OCI-LY1 (cell line): ENCODE results near the gene KRT34.

Source experiments
- H2AFZ ChIP-seq: fragments of 200-600 bp; sonication (generic), shearing (Covaris generic); 2 replicates; pipeline ENCODE4 v1.6.0; 2014; ENCODE audit warnings: antibody characterized with exemption, mild to moderate bottlenecking, low read length
- H3F3A ChIP-seq: fragments of 200-600 bp; sonication (generic), shearing (Covaris generic); 2 replicates; pipeline ENCODE4 v1.6.0; 2014; ENCODE audit warnings: mild to moderate bottlenecking, antibody characterized with exemption, low read length, moderate library complexity; ENCODE audit not compliant: insufficient read depth
- H3K27ac ChIP-seq: fragments of 200-600 bp; sonication (generic); 2 replicates; pipeline ENCODE4 v1.5.1; 2014; ENCODE audit warnings: low read length, mixed run types, mild to moderate bottlenecking, low read depth; ENCODE audit not compliant: poor library complexity, severe bottlenecking
- H3K27me3 ChIP-seq: fragments of 200-600 bp; sonication (generic); 2 replicates; pipeline ENCODE4 v1.6.0; 2014; ENCODE audit warnings: antibody characterized with exemption, mild to moderate bottlenecking, low read length, moderate library complexity; ENCODE audit not compliant: insufficient read depth
- H3K36me3 ChIP-seq: fragments of 200-600 bp; sonication (generic); 2 replicates; pipeline ENCODE4 v1.6.1; 2014; ENCODE audit warnings: mild to moderate bottlenecking, antibody characterized with exemption, low read length, moderate library complexity, mixed read lengths; ENCODE audit not compliant: insufficient read depth
- H3K4me1 ChIP-seq: fragments of 200-600 bp; sonication (generic); 2 replicates; pipeline ENCODE4 v1.5.1; 2014; ENCODE audit warnings: mild to moderate bottlenecking, low read length, moderate library complexity; ENCODE audit not compliant: insufficient read depth, severe bottlenecking
- H3K4me2 ChIP-seq: fragments of 200-600 bp; sonication (generic), shearing (Covaris generic); 2 replicates; pipeline ENCODE4 v1.6.1; 2014; ENCODE audit warnings: low read length
- H3K4me3 ChIP-seq: fragments of 200-600 bp; sonication (generic); 2 replicates; pipeline ENCODE4 v1.5.1; 2014; ENCODE audit warnings: low read length, low read depth, mild to moderate bottlenecking, mixed read lengths; ENCODE audit not compliant: poor library complexity, severe bottlenecking
- H3K79me2 ChIP-seq: fragments of 200-600 bp; shearing (Covaris generic); 2 replicates; pipeline ENCODE4 v1.6.1; 2016; ENCODE audit warnings: mixed run types, low read length, mixed read lengths; ENCODE audit not compliant: insufficient read depth
- H3K9ac ChIP-seq: fragments of 200-600 bp; sonication (generic), shearing (Covaris generic); 2 replicates; pipeline ENCODE4 v1.6.1; 2014; ENCODE audit warnings: mild to moderate bottlenecking, low read length, mixed read lengths
- H3K9me2 ChIP-seq: fragments of 200-600 bp; sonication (generic), shearing (Covaris generic); 2 replicates; pipeline ENCODE4 v1.6.1; 2014; ENCODE audit warnings: low read depth, mild to moderate bottlenecking, low read length, mixed read lengths
- H3K9me3 ChIP-seq: fragments of 200-600 bp; shearing (Covaris generic); 2 replicates; pipeline ENCODE4 v1.6.1; 2014; ENCODE audit warnings: low read length, mixed read lengths
- H4K20me1 ChIP-seq: fragments of 200-600 bp; sonication (generic), shearing (Covaris generic); 2 replicates; pipeline ENCODE4 v1.6.0; 2016; ENCODE audit warnings: mild to moderate bottlenecking, low read length; ENCODE audit not compliant: insufficient read depth
- CTCF ChIP-seq: fragments of 200-600 bp; sonication (generic), shearing (Covaris generic); IDR thresholded peaks from 2 replicates; pipeline ENCODE4 v1.5.1; 2017; ENCODE audit warnings: mild to moderate bottlenecking, antibody characterized with exemption, low read length, moderate library complexity, mixed read lengths
- EZH2 ChIP-seq: fragments of 200-600 bp; sonication (generic), shearing (Covaris generic); IDR thresholded peaks from 2 replicates; pipeline ENCODE4 v1.8.0; 2017; ENCODE audit warnings: borderline replicate concordance, mixed run types, mild to moderate bottlenecking, antibody characterized with exemption, low read length, moderate library complexity, mixed read lengths

KRT34 gene

DNA sequence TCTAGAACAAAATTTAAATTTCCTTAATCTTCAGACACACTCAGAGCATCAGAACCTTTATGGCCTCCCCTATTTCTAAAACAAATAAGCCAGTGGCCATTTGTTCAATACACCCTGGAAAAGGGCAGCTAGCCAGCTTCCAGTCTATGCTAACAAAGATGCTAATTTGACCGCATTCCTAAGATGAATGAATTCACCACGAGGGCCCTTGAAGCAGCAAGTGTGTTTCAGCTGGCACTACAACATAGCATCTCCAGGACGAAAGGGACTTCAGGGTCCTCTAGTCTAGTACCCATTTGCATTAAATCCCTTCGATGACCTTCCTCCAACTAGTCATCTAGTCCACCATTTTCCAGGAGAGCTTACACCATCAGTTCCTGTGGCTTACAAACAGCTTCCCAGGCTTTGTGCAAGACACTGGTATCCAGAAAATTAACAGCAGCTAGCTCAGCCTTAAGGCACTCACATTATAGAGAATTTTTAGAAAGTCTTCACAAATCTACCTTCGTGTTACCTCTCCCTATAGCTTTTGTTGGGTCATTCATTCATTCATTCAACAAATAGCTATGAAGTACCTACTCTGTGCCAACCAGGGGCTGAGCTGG, 31.3 kb upstream of the KRT34 start:
- TF ChIP-seq EZH2 (no peak), CTCF (no peak)
- no peaks in the 10 kb centered on the region for H3K9me2 ChIP-seq
- no peaks in the 10 kb centered on the region for H3K27me3 ChIP-seq
- H4K20me1 ChIP-seq, result no peaks in the 10 kb centered on the region
- H3K4me3 ChIP-seq, result no peak overlapping the region
- H3K9ac ChIP-seq, result no peak overlapping the region
- H3K4me1 ChIP-seq, result no peaks in the 10 kb centered on the region
- no peaks in the 10 kb centered on the region for H3F3A ChIP-seq
- no peaks in the 10 kb centered on the region for H3K36me3 ChIP-seq
- no peak overlapping the region for H3K27ac ChIP-seq
- no peak overlapping the region for H3K4me2 ChIP-seq
- H3K9me3 ChIP-seq, result no peaks in the 10 kb centered on the region
- H3K79me2 ChIP-seq, result no peaks in the 10 kb centered on the region
- H2AFZ ChIP-seq, result no peak overlapping the region

GRCh38 chr17:41411072-41411840, 29.1 kb upstream of the KRT34 start:
- H3K9me3 ChIP-seq, result no peaks in the 10 kb centered on the region
- no peak overlapping the region for H3K9ac ChIP-seq
- no peaks in the 10 kb centered on the region for H3F3A ChIP-seq
- H4K20me1 ChIP-seq, result no peaks in the 10 kb centered on the region
- no peak overlapping the region for H3K27ac ChIP-seq
- no peaks in the 10 kb centered on the region for H3K9me2 ChIP-seq
- no peaks in the 10 kb centered on the region for H3K27me3 ChIP-seq
- H3K4me2 ChIP-seq, result no peak overlapping the region
- no peaks in the 10 kb centered on the region for H3K4me1 ChIP-seq
- no peaks in the 10 kb centered on the region for H3K36me3 ChIP-seq
- TF ChIP-seq EZH2 (no peak), CTCF (no peak)
- H2AFZ ChIP-seq, result no peak overlapping the region
- no peak overlapping the region for H3K4me3 ChIP-seq
- H3K79me2 ChIP-seq, result no peaks in the 10 kb centered on the region

GRCh38 chr17:41407226-41407625, 25.1 kb upstream of the KRT34 start:
- Histone ChIP-seq H3K36me3 (no peaks in the 10 kb centered on the region), H3K27me3 (no peaks in the 10 kb centered on the region)
- no peak for TF ChIP-seq EZH2
- TF ChIP-seq CTCF, result no peak

More at GRCh38 chr17:41407226-41407625, 25.1 kb upstream of the KRT34 start:
- H3K9me3 ChIP-seq, result no peaks in the 10 kb centered on the region
- H3K79me2 ChIP-seq, result no peaks in the 10 kb centered on the region
- H2AFZ ChIP-seq, result no peak overlapping the region
- H3K4me1 ChIP-seq, result no peaks in the 10 kb centered on the region
- H4K20me1 ChIP-seq, result no peaks in the 10 kb centered on the region
- no peaks in the 10 kb centered on the region for H3F3A ChIP-seq
- no peaks in the 10 kb centered on the region for H3K9me2 ChIP-seq
- H3K27ac ChIP-seq, result no peak overlapping the region
- no peak overlapping the region for H3K4me2 ChIP-seq
- H3K4me3 ChIP-seq, result no peak overlapping the region
- H3K9ac ChIP-seq, result no peak overlapping the region
